OCI-LY7 (cell line): ENCODE measurements around the gene TRIM64C.
"Not testable (repeated sequence)": the region's sequence is repeated elsewhere in the genome, so short reads cannot be mapped to it uniquely, and the experiment has no call there.

Experiments used
- EZH2phosphoT487 ChIP-seq: fragments of 200-600 bp; sonication (generic); IDR thresholded peaks from 2 replicates; pipeline ENCODE4 v1.6.1; 2018; ENCODE audit warnings: low read depth, borderline replicate concordance, mild to moderate bottlenecking, mixed run types, antibody characterized with exemption, low read length, moderate library complexity, mixed read lengths
- TF ChIP-seq, protein P1 (sequence below): fragments of 200-600 bp; sonication (generic); conservative IDR thresholded peaks from 2 replicates; pipeline ENCODE4 v1.5.1; 2014; ENCODE audit warnings: mild to moderate bottlenecking, antibody characterized with exemption, low read length, moderate library complexity, mixed read lengths

DNA sequence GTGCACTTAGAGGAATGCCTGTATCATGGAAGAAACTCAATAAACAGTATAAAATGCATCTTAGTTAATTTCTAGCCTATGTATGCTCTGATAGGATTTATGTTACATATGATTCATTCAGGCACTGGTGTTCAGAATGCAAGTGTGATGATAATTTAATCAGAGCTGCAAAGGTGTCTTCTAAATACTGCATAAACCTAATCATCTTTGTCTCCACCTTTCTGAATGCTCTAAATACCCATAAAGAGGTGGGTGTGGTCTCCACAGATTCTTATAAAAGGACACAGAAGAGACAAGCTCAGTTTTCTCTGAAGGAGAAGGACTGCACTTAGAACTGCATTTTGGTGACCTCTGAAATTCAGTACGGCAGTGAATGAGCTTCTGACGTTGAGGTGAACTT, 30.4 kb downstream of the TRIM64C start, which contains the start of gene TRIM49B:
- TF ChIP-seq, protein P1, sequence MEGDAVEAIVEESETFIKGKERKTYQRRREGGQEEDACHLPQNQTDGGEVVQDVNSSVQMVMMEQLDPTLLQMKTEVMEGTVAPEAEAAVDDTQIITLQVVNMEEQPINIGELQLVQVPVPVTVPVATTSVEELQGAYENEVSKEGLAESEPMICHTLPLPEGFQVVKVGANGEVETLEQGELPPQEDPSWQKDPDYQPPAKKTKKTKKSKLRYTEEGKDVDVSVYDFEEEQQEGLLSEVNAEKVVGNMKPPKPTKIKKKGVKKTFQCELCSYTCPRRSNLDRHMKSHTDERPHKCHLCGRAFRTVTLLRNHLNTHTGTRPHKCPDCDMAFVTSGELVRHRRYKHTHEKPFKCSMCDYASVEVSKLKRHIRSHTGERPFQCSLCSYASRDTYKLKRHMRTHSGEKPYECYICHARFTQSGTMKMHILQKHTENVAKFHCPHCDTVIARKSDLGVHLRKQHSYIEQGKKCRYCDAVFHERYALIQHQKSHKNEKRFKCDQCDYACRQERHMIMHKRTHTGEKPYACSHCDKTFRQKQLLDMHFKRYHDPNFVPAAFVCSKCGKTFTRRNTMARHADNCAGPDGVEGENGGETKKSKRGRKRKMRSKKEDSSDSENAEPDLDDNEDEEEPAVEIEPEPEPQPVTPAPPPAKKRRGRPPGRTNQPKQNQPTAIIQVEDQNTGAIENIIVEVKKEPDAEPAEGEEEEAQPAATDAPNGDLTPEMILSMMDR: not testable (repeated sequence)
- not testable (repeated sequence) for TF ChIP-seq EZH2phosphoT487
